Rectal smooth muscle tissue (tissue), 1 donor: ENCODE measurements around the gene PKHD1.
"Not testable (repeated sequence)": the region's sequence is repeated elsewhere in the genome, so short reads cannot be mapped to it uniquely, and the experiment has no call there.

Experiments
- H3K27ac ChIP-seq: one replicate; pipeline ENCODE4 v1.7.0; 2013; ENCODE audit warnings: low read depth, low read length, inconsistent platforms
- H3K27me3 ChIP-seq: one replicate; pipeline ENCODE4 v1.7.0; 2013; ENCODE audit warnings: low read length; ENCODE audit not compliant: control insufficient read depth, insufficient read depth
- H3K36me3 ChIP-seq: one replicate; pipeline ENCODE4 v1.7.0; 2013; ENCODE audit warnings: low read length; ENCODE audit not compliant: control insufficient read depth, insufficient read depth
- H3K4me1 ChIP-seq: one replicate; pipeline ENCODE4 v1.7.0; 2013; ENCODE audit warnings: low read length; ENCODE audit not compliant: control insufficient read depth, insufficient read depth
- H3K4me3 ChIP-seq: one replicate; pipeline ENCODE4 v1.7.0; 2013; ENCODE audit warnings: low read length
- H3K9ac ChIP-seq: one replicate; pipeline ENCODE4 v1.7.0; 2013; ENCODE audit warnings: low read length

PKHD1 gene

GRCh38 chr6:52000064-52000463 lies 87.3 kb downstream of the PKHD1 start:
- H3K36me3 ChIP-seq, result no peaks in the 10 kb centered on the region
- no peak overlapping the region for H3K4me3 ChIP-seq
- H3K4me1 ChIP-seq, result peaks cover under 1% of the 10 kb centered on the region
- H3K27ac ChIP-seq, result no peak overlapping the region
- no peak overlapping the region for H3K9ac ChIP-seq
- no peaks in the 10 kb centered on the region for H3K27me3 ChIP-seq

- peaks cover 3% of the 10 kb centered on the region for H3K4me1 ChIP-seq
- no peaks in the 10 kb centered on the region for H3K27me3 ChIP-seq
- no peak overlapping the region for H3K4me3 ChIP-seq
- no peak overlapping the region for H3K9ac ChIP-seq
- H3K27ac ChIP-seq, result no peak overlapping the region
- H3K36me3 ChIP-seq, result no peaks in the 10 kb centered on the region
Measured at GRCh38 chr6:51996296-51996947, 91.0 kb downstream of the PKHD1 start.

DNA sequence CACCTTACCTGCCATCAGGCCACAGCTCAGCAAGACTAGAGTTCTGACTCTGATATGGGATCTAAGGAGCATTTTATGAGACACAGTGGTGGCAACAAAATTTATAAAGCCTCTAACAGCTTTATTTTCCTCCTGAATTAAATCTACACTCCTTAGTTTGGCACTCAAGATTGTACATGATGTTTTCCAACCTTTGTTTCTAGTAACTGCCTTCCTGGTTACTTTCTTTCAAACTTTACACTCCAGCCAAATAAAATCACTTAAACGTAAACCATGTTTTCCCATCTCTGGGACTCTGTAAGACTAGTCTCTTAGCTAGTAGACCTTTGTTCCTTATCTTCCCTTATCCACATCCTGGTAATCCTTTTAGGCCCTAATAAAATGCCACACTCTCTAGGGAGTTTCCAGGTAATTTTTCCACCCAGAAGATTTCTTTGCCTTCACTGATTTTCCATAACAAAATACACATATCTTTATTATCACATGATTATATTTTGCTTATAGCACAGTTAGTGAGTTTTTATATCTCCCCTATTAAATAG lies 92.1 kb downstream of the PKHD1 start:
- Histone ChIP-seq H3K4me1 (peaks cover 3% of the 10 kb centered on the region), H3K27me3 (no peaks in the 10 kb centered on the region), H3K27ac (no peak overlapping the region), H3K36me3 (no peaks in the 10 kb centered on the region), H3K9ac (no peak overlapping the region), H3K4me3 (no peak overlapping the region)

DNA sequence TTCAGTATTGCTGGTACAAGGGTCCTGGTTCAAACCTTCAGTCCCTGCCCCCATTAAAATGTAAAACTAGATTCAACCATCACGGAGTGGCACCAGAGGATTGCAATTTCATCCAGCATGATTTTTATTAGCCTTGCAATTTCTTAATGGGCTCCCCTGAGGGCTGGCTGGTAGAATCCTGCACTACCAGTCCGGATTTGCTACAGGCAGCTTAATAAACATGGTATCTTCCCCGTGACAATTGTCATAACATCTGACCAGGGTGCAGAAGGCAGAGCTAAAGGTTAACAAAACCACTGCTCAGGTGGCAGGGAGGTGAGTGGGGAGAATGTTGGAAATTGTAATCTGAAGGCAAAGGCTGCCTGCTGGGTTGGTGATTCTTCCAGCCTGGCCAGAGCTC lies 94.5 kb downstream of the PKHD1 start:
- peaks cover 3% of the 10 kb centered on the region for H3K4me1 ChIP-seq
- no peaks in the 10 kb centered on the region for H3K27me3 ChIP-seq
- no peak overlapping the region for H3K27ac ChIP-seq
- no peaks in the 10 kb centered on the region for H3K36me3 ChIP-seq
- H3K4me3 ChIP-seq, result no peak overlapping the region
- H3K9ac ChIP-seq, result no peak overlapping the region

- H3K4me1 ChIP-seq, result peaks cover under 1% of the 10 kb centered on the region
- H3K9ac ChIP-seq, result no peak overlapping the region
- H3K27ac ChIP-seq, result no peak overlapping the region
- no peaks in the 10 kb centered on the region for H3K27me3 ChIP-seq
- H3K36me3 ChIP-seq, result no peaks in the 10 kb centered on the region
- no peak overlapping the region for H3K4me3 ChIP-seq
Measured at GRCh38 chr6:51989789-51990188, 97.6 kb downstream of the PKHD1 start.

DNA sequence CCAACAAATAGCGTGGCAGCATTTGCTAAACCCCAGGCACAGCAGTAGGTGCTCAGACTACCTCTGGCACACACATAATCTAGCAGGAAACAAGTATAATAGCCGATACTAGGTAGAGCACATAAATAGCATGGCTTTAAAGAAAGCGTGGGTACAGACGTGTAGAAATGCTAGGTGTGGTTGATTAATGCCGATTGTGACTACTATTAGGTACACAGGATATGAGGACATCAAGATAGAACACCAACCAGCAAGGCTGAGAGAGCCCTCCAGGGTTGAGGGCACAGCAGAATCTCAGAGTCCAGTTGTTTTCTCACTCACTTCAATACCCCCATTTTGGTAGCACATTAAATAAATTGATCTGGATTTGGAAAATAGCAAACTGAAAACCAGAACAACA lies 100.5 kb downstream of the PKHD1 start:
- Histone ChIP-seq H3K36me3 (no peaks in the 10 kb centered on the region), H3K9ac (no peak overlapping the region), H3K4me3 (no peak overlapping the region), H3K27ac (no peak overlapping the region), H3K27me3 (no peaks in the 10 kb centered on the region), H3K4me1 (peaks cover 5% of the 10 kb centered on the region)

- H3K36me3 ChIP-seq, result no peaks in the 10 kb centered on the region
- no peak overlapping the region for H3K4me3 ChIP-seq
- H3K27me3 ChIP-seq, result no peaks in the 10 kb centered on the region
- H3K9ac ChIP-seq, result no peak overlapping the region
- no peak overlapping the region for H3K27ac ChIP-seq
- peaks cover 5% of the 10 kb centered on the region for H3K4me1 ChIP-seq
Measured at GRCh38 chr6:51983564-51983963, 103.8 kb downstream of the PKHD1 start.

- H3K4me3 ChIP-seq, H3K27ac ChIP-seq, H3K9ac ChIP-seq, H3K27me3 ChIP-seq, H3K36me3 ChIP-seq, H3K4me1 ChIP-seq: not testable (repeated sequence)
Measured at GRCh38 chr6:51982695-51983094, 104.7 kb downstream of the PKHD1 start.

DNA sequence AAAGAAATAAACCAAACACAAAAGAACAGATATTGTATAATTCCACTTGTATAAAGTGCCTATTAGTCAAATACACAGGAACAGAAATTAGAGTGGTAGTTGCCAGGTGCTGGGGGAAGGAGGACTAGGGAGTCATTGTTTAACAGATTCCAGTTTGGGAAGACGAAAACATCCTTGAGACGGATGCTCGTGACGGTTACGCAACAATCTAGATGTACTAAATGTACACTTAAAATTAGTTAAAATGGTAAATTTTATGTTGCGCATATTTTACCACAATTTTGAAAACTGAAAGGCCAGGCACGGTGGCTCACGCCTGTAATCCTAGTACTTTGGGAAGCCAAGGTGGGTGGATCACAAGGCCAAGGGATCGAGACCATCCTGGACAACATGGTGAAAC lies 111.0 kb downstream of the PKHD1 start:
- Histone ChIP-seq H3K27ac (no peak overlapping the region), H3K27me3 (no peaks in the 10 kb centered on the region), H3K36me3 (no peaks in the 10 kb centered on the region), H3K4me3 (no peak overlapping the region), H3K9ac (no peak overlapping the region), H3K4me1 (no peaks in the 10 kb centered on the region)

DNA sequence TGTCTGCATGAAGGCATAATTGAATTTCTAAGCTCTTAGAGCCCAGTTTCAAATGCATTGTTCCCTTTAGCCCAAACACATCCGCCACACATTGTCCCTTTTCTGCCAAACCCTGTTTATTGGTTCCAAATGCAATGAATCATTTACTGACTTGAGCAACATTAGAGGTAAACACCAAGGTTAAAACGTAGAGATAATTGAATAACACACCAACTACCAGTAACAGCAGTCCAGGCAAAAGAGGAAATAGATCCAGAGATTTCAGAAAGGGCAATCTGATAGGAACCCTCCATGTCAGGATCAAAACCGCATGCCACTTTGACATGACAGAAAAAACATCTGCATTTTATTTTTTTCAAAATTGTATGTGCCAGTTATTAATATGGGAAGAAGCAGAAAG lies 114.8 kb downstream of the PKHD1 start:
- no peak overlapping the region for H3K27ac ChIP-seq
- no peaks in the 10 kb centered on the region for H3K27me3 ChIP-seq
- no peak overlapping the region for H3K4me3 ChIP-seq
- no peak overlapping the region for H3K9ac ChIP-seq
- H3K36me3 ChIP-seq, result no peaks in the 10 kb centered on the region
- no peaks in the 10 kb centered on the region for H3K4me1 ChIP-seq

GRCh38 chr6:51968265-51968664 lies 119.1 kb downstream of the PKHD1 start:
- H3K36me3 ChIP-seq, result no peaks in the 10 kb centered on the region
- no peaks in the 10 kb centered on the region for H3K27me3 ChIP-seq
- no peaks in the 10 kb centered on the region for H3K4me1 ChIP-seq
- H3K4me3 ChIP-seq, result no peak overlapping the region
- H3K27ac ChIP-seq, result no peak overlapping the region
- H3K9ac ChIP-seq, result no peak overlapping the region

- no peak overlapping the region for H3K4me3 ChIP-seq
- H3K36me3 ChIP-seq, result no peaks in the 10 kb centered on the region
- H3K9ac ChIP-seq, result no peak overlapping the region
- H3K27me3 ChIP-seq, result no peaks in the 10 kb centered on the region
- no peaks in the 10 kb centered on the region for H3K4me1 ChIP-seq
- H3K27ac ChIP-seq, result no peak overlapping the region
Measured at GRCh38 chr6:51965222-51965801, 122.1 kb downstream of the PKHD1 start.

DNA sequence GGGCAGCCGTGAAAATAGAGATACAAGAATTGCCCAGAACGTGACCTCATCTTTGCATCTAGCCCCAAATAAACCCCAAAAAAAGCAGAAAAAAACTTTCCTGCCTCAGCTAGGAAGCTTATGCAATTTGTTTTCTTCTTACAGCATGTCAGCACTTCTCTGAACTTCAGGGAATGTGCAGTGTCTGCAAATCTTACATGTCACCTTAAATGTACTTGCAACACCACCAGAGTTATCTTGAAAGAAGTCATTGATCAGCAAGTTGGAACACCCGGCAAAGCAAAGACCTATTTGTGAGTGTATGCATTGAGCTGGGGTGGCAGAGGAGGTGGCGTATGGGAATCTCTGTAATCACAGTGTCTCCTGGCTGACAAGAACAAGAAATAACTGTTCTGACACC lies 123.4 kb downstream of the PKHD1 start:
- no peaks in the 10 kb centered on the region for H3K27me3 ChIP-seq
- no peak overlapping the region for H3K4me3 ChIP-seq
- H3K27ac ChIP-seq, result no peak overlapping the region
- H3K4me1 ChIP-seq, result no peaks in the 10 kb centered on the region
- H3K36me3 ChIP-seq, result no peaks in the 10 kb centered on the region
- no peak overlapping the region for H3K9ac ChIP-seq
